Hepatocyte (in vitro differentiated cells): ENCODE results near the gene RESP18. TPM values are rescaled to one million over a fixed set of nuclear protein-coding genes. Genes with fewer than 3 reads are reported as not detected.

Source experiments
- DNase-seq: peaks from one replicate; pipeline ENCODE4 v3.0.0-alpha.2; 2016; ENCODE audit warnings: low spot score
- H2AFZ ChIP-seq: fragments of 200-600 bp; sonication (generic); 2 replicates; pipeline ENCODE4 v1.6.0; 2016; ENCODE audit warnings: antibody characterized with exemption, mild to moderate bottlenecking
- H3K27ac ChIP-seq: fragments of 200-600 bp; sonication (generic); 2 replicates; pipeline ENCODE4 v1.5.1; 2016; ENCODE audit warnings: mild to moderate bottlenecking
- H3K27me3 ChIP-seq: fragments of 200-600 bp; sonication (generic); 2 replicates; pipeline ENCODE4 v1.6.1; 2016
- H3K36me3 ChIP-seq: fragments of 200-600 bp; sonication (generic); replicated peaks from 2 replicates; pipeline ENCODE4 v1.5.1; 2016; ENCODE audit warnings: low read depth; ENCODE audit not compliant: insufficient read depth
- H3K4me1 ChIP-seq: fragments of 200-600 bp; sonication (generic); 2 replicates; pipeline ENCODE4 v1.5.1; 2016; ENCODE audit warnings: mild to moderate bottlenecking, moderate library complexity; ENCODE audit not compliant: insufficient read depth
- H3K4me2 ChIP-seq: fragments of 200-600 bp; sonication (generic); 2 replicates; pipeline ENCODE4 v1.6.0; 2016
- H3K4me3 ChIP-seq: fragments of 200-600 bp; sonication (generic); 2 replicates; pipeline ENCODE4 v1.5.1; 2016; ENCODE audit warnings: mild to moderate bottlenecking
- H3K79me2 ChIP-seq: fragments of 200-600 bp; sonication (generic); 2 replicates; pipeline ENCODE4 v1.6.0; 2017; ENCODE audit warnings: mild to moderate bottlenecking
- H3K9me2 ChIP-seq: fragments of 200-600 bp; sonication (generic); replicated peaks from 2 replicates; pipeline ENCODE4 v1.6.0; 2017; ENCODE audit warnings: mild to moderate bottlenecking; ENCODE audit not compliant: insufficient read depth
- H3K9me3 ChIP-seq: fragments of 200-600 bp; sonication (generic); 2 replicates; pipeline ENCODE4 v1.5.1; 2016; ENCODE audit warnings: low read depth, mild to moderate bottlenecking
- H4K20me1 ChIP-seq: fragments of 200-600 bp; sonication (generic); 2 replicates; pipeline ENCODE4 v1.6.0; 2016; ENCODE audit warnings: mild to moderate bottlenecking; ENCODE audit not compliant: insufficient read depth, poor library complexity, severe bottlenecking
- EZH2 ChIP-seq: fragments of 200-600 bp; sonication (generic); IDR thresholded peaks from 2 replicates; pipeline ENCODE4 v1.6.1; 2016; ENCODE audit warnings: antibody characterized with exemption, mild to moderate bottlenecking, borderline replicate concordance
- EZH2phosphoT487 ChIP-seq: fragments of 200-600 bp; sonication (generic); IDR thresholded peaks from one replicate; pipeline ENCODE4 v1.6.1; 2018; ENCODE audit warnings: antibody characterized with exemption, mild to moderate bottlenecking, low read depth, moderate library complexity; ENCODE audit not compliant: unreplicated experiment, severe bottlenecking
- WGBS: methylation state at CpG from one replicate; pipeline ENCODE4 v1.1.6; 2016; ENCODE audit warnings: low lambda C conversion rate; ENCODE audit errors: missing lambda C conversion rate; 5-methylcytosine and 5-hydroxymethylcytosine counted together
- polyA plus RNA-seq: library from polyadenylated mRNA; unstranded; fragments of >200 nt; fragmentation: Nextera tagmentation; extraction: Ambion mirVana; gene quantifications from 2 replicates; pipeline ENCODE4 v1.2.1, GENCODE V29; 2016
- total RNA-seq: library from RNA; depleted of rRNA; stranded (reverse); fragments of >200 nt; gene quantifications from 2 replicates; pipeline ENCODE4 v1.2.3, GENCODE V29; 2014
- TF ChIP-seq, protein P1 (sequence below): fragments of 200-600 bp; sonication (generic); IDR thresholded peaks from 2 replicates; pipeline ENCODE4 v1.5.1; 2016; ENCODE audit warnings: antibody characterized with exemption, mild to moderate bottlenecking; ENCODE audit not compliant: poor library complexity

RESP18 gene
- total and polyA plus RNA-seq, 2 experiments from 2014 or later: not detected

DNA sequence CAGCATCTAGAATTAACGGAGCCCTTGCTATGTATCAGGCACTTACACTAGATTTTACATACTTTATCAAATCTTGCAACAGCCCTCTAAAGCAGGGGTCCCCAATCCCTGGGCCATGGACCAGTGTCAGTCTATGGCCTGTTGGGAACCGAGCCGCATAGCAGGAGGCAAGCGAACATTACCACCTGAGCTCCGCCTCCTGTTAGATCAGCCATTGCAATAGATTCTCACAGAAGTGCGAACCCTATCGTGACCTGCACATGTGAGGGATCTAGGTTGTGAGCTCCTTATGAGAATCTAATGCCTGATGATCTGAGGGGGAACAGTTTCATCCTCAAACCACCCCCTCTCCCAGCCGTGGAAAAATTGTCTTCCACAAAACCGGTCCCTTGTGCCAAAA is 39.9 kb downstream of the RESP18 start:
- no peak overlapping the region for H3K4me2 ChIP-seq
- TF ChIP-seq, protein P1, sequence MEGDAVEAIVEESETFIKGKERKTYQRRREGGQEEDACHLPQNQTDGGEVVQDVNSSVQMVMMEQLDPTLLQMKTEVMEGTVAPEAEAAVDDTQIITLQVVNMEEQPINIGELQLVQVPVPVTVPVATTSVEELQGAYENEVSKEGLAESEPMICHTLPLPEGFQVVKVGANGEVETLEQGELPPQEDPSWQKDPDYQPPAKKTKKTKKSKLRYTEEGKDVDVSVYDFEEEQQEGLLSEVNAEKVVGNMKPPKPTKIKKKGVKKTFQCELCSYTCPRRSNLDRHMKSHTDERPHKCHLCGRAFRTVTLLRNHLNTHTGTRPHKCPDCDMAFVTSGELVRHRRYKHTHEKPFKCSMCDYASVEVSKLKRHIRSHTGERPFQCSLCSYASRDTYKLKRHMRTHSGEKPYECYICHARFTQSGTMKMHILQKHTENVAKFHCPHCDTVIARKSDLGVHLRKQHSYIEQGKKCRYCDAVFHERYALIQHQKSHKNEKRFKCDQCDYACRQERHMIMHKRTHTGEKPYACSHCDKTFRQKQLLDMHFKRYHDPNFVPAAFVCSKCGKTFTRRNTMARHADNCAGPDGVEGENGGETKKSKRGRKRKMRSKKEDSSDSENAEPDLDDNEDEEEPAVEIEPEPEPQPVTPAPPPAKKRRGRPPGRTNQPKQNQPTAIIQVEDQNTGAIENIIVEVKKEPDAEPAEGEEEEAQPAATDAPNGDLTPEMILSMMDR: no peak
- no peak overlapping the region for H2AFZ ChIP-seq
- H3K4me1 ChIP-seq: no peaks in the 10 kb centered on the region
- no peaks in the 10 kb centered on the region for H3K36me3 ChIP-seq
- no peaks in the 10 kb centered on the region for H3K27me3 ChIP-seq
- no peaks in the 10 kb centered on the region for H3K9me2 ChIP-seq
- 94% methylated on average over 9 of the region's 9 CpGs for WGBS
- H3K4me3 ChIP-seq: no peak overlapping the region
- no peaks in the 10 kb centered on the region for H4K20me1 ChIP-seq
- DNase-seq: no peak
- H3K27ac ChIP-seq: no peak overlapping the region
- no peaks in the 10 kb centered on the region for H3K9me3 ChIP-seq
- no peaks in the 10 kb centered on the region for H3K79me2 ChIP-seq

DNA sequence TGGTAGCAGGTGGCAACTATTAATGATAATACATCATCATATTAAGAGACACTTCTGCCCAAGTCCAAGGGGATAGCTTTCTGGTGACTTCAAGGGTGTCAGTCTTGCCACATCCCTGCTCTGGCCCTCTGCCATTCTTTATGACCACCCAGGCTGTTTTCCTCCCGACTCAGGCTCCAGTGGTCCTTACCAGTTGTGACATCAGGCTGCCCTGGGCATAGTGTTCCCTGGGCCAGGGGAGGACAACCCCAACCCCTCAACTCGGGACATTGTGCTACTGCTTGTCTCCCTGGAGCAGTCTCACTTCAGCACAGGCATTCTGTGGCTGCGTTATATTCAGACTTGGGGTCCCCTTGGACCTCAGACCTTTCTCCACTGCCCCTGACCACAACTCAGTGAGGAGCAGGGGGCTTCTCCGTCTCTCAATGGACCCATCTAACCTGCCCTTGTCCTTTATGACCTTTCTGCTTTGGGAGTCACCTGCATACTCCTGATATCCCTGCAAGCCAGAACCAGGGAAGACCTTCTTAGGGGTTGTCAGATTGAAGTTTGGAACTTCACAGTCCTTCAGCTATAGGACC is 40.5 kb downstream of the RESP18 start:
- H3K4me1 ChIP-seq: no peaks in the 10 kb centered on the region
- DNase-seq: no peak
- TF ChIP-seq, protein P1: no peak
- TF ChIP-seq EZH2phosphoT487: no peak
- TF ChIP-seq EZH2: no peak
- no peaks in the 10 kb centered on the region for H3K79me2 ChIP-seq
- no peaks in the 10 kb centered on the region for H3K9me2 ChIP-seq
- H3K4me2 ChIP-seq: no peak overlapping the region
- H3K4me3 ChIP-seq: no peak overlapping the region
- H3K27ac ChIP-seq: no peak overlapping the region
- H2AFZ ChIP-seq: no peak overlapping the region
- 82% methylated on average over 4 of the region's 4 CpGs for WGBS
- H3K36me3 ChIP-seq: no peaks in the 10 kb centered on the region
- no peaks in the 10 kb centered on the region for H3K27me3 ChIP-seq
- H3K9me3 ChIP-seq: no peaks in the 10 kb centered on the region
- H4K20me1 ChIP-seq: no peaks in the 10 kb centered on the region

DNA sequence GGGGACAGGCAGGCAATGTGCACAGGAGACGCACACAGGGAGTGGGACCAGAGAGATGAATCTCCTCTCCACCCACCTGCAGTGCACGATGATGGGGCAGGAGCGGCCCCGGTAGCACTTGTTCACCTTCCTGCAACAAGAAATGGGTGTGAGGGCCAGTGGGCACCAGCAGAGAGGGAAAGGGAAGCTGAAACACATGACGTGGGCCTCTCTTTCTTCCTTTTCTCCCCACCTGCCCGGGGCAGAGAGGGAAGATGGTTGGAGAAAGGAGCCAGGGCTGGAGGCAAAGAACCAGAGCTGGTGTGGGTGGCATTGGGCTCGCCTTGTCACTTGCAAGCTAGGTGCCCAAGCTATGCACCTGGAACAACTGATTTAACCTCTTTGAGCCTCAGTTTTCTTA is 41.1 kb downstream of the RESP18 start:
- Histone ChIP-seq H3K79me2 (no peaks in the 10 kb centered on the region), H3K9me3 (no peaks in the 10 kb centered on the region), H3K9me2 (no peaks in the 10 kb centered on the region), H3K36me3 (no peaks in the 10 kb centered on the region), H3K4me3 (no peak overlapping the region), H3K27me3 (no peaks in the 10 kb centered on the region), H4K20me1 (no peaks in the 10 kb centered on the region), H3K27ac (no peak overlapping the region), H2AFZ (no peak overlapping the region), H3K4me1 (no peaks in the 10 kb centered on the region), H3K4me2 (no peak overlapping the region)
- WGBS: 83% methylated on average over 7 of the region's 7 CpGs
- TF ChIP-seq EZH2phosphoT487 (no peak), EZH2 (no peak)
- TF ChIP-seq, protein P1: no peak
- DNase-seq: no peak
